HCT116 (cell line): Measurements from ENCODE around the gene ATXN7L2. TPM values are rescaled to one million over a fixed set of nuclear protein-coding genes. Genes with fewer than 3 reads are reported as not detected.

Experiments used
- ATAC-seq: fragments of 200-7000 bp; cut with Tn5 transposase; 2 replicates; pipeline ENCODE4 v1.9.1; 2020; ENCODE audit warnings: mild to moderate bottlenecking, moderate library complexity
- BruUV-seq: library from RNA; stranded (reverse); fragments of 400-500 nt; replicated peaks from 2 replicates; lab custom pipeline; 2021; lab: Mats Ljungman, UMichigan
- CTCF ChIA-PET: fragments of 300-600 bp; sonication (Branson Sonifier 250); formaldehyde crosslinking; loops from one replicate; lab custom pipeline; 2021; ENCODE audit warnings: antibody characterized with exemption; lab: Charles Lee
- POLR2A ChIA-PET: fragments of 300-600, 350-600 bp; sonication (Branson Sonifier 250); formaldehyde crosslinking; loops from one replicate; lab custom pipeline; 2021; ENCODE audit warnings: antibody characterized with exemption; lab: Charles Lee
- RAD21 ChIA-PET, 2 experiments: fragments of 300-600 bp; sonication (Branson Sonifier 250); formaldehyde crosslinking; loops; one replicate each; lab custom pipeline; 2023; ENCODE audit warnings: low total read pairs in 2 of 2; ENCODE audit not compliant: uncharacterized antibody in 2 of 2, unreplicated experiment in 2 of 2, low non-redundant PET in 1 of 2; lab: Charles Lee
- DNase-seq: peaks from one replicate; pipeline ENCODE4 v3.0.0-alpha.2; 2010; ENCODE audit warnings: low read depth, low spot score
- H2AFZ ChIP-seq: fragments of 200-600 bp; shearing (Covaris generic), sonication (generic); 2 replicates; pipeline ENCODE4 v1.6.1; 2017; ENCODE audit warnings: low read depth, mixed run types, mixed read lengths, antibody characterized with exemption, low read length; ENCODE audit not compliant: poor library complexity, severe bottlenecking
- H3K27ac ChIP-seq: 2 replicates; pipeline ENCODE4 v1.5.1; 2012; ENCODE audit warnings: low read depth, low read length
- H3K27me3 ChIP-seq: fragments of 200-600 bp; sonication (generic); 2 replicates; pipeline ENCODE4 v1.6.1; 2016; ENCODE audit warnings: mixed run types, low read length, mixed read lengths; ENCODE audit not compliant: insufficient read depth
- H3K36me3 ChIP-seq, 2 experiments: fragments of 200-500 bp in 1 of 2; fragments of 200-600 bp in 1 of 2; sonication (Bioruptor generic) in 1 of 2; sonication (generic) in 1 of 2; 2 replicates each; pipeline versions ENCODE4 v1.5.1 to v1.6.1; 2014 to 2016; ENCODE audit warnings: low read length in 2 of 2, inconsistent platforms in 1 of 2, mixed read lengths in 1 of 2, mixed run types in 1 of 2; ENCODE audit not compliant: insufficient read depth in 2 of 2, control insufficient read depth in 1 of 2
- H3K4me1 ChIP-seq, 2 experiments: fragments of 200-600 bp in 1 of 2; sonication (generic) in 1 of 2; 2 replicates each; pipeline versions ENCODE4 v1.5.1 to v1.6.1; 2012 to 2017; ENCODE audit warnings: low read length in 2 of 2, inconsistent platforms in 1 of 2, mild to moderate bottlenecking in 1 of 2, mixed read lengths in 1 of 2, mixed run types in 1 of 2, moderate library complexity in 1 of 2; ENCODE audit not compliant: insufficient read depth in 2 of 2, control insufficient read depth in 1 of 2
- H3K4me2 ChIP-seq: fragments of 200-600 bp; sonication (generic); 2 replicates; pipeline ENCODE4 v1.6.1; 2017; ENCODE audit warnings: mixed run types, low read length, mixed read lengths
- H3K4me3 ChIP-seq, 2 experiments: fragments of 200-600 bp in 1 of 2; sonication (generic) in 1 of 2; replicated peaks in 1 of 2; 2 replicates each; pipeline ENCODE4 v1.5.1; 2011 to 2016; ENCODE audit warnings: low read length in 2 of 2, control low read depth in 1 of 2, low read depth in 1 of 2, mild to moderate bottlenecking in 1 of 2, mixed read lengths in 1 of 2, mixed run types in 1 of 2
- H3K79me2 ChIP-seq: fragments of 200-600 bp; sonication (generic); 2 replicates; pipeline ENCODE4 v1.6.1; 2017; ENCODE audit warnings: mild to moderate bottlenecking, mixed run types, low read length, moderate library complexity, mixed read lengths; ENCODE audit not compliant: insufficient read depth
- H3K9ac ChIP-seq: fragments of 200-600 bp; sonication (generic); 2 replicates; pipeline ENCODE4 v1.6.1; 2016; ENCODE audit warnings: low read length, mixed read lengths
- H3K9me2 ChIP-seq: fragments of 200-600 bp; sonication (generic), shearing (Covaris generic); 2 replicates; pipeline ENCODE4 v1.6.1; 2017; ENCODE audit warnings: mixed run types, mild to moderate bottlenecking, moderate library complexity; ENCODE audit not compliant: insufficient read depth
- H3K9me3 ChIP-seq, 2 experiments: fragments of 200-500 bp in 1 of 2; fragments of 200-600 bp in 1 of 2; sonication (Bioruptor generic) in 1 of 2; sonication (generic) in 1 of 2; 2 replicates each; pipeline ENCODE4 v1.6.1; 2014 to 2017; ENCODE audit warnings: low read length in 2 of 2, mixed read lengths in 2 of 2, inconsistent platforms in 1 of 2, low read depth in 1 of 2, mild to moderate bottlenecking in 1 of 2, mixed run types in 1 of 2, moderate library complexity in 1 of 2; ENCODE audit not compliant: control insufficient read depth in 1 of 2, insufficient read depth in 1 of 2
- H4K20me1 ChIP-seq: fragments of 200-600 bp; sonication (generic), shearing (Covaris generic); 2 replicates; pipeline ENCODE4 v1.6.1; 2017; ENCODE audit warnings: mixed run types, mild to moderate bottlenecking, moderate library complexity; ENCODE audit not compliant: insufficient read depth
- CTCF ChIP-seq, 3 experiments: fragments of 200-600 bp in 1 of 3; sonication (generic) in 1 of 3; IDR thresholded peaks in 2 of 3; conservative IDR thresholded peaks in 1 of 3; 2 replicates each; pipeline ENCODE4 v1.5.1; 2012 to 2017; ENCODE audit warnings: low read depth in 2 of 3, low read length in 2 of 3, antibody characterized with exemption in 1 of 3, borderline replicate concordance in 1 of 3, control low read depth in 1 of 3, mild to moderate bottlenecking in 1 of 3, mixed read lengths in 1 of 3, mixed run types in 1 of 3, moderate library complexity in 1 of 3; ENCODE audit not compliant: insufficient read depth in 1 of 3
- FOSL1 ChIP-seq: IDR thresholded peaks from 2 replicates; pipeline ENCODE4 v1.6.1; 2012; ENCODE audit warnings: low read depth
- RAD21 ChIP-seq: IDR thresholded peaks from 2 replicates; pipeline ENCODE4 v1.6.1; 2012; ENCODE audit warnings: low read depth, mild to moderate bottlenecking
- SIN3A ChIP-seq: IDR thresholded peaks from 2 replicates; pipeline ENCODE4 v1.6.1; 2012; ENCODE audit warnings: low read depth
- intact Hi-C: fragments of 100-400 bp; cut with micrococcal nuclease; formaldehyde crosslinking; loops from 2 replicates; pipeline ENCODE4 v1.10.0; 2022
- total RNA-seq: library from RNA; stranded (reverse); gene quantifications from one replicate; pipeline ENCODE4 v1.2.1, GENCODE V29; 2021; ENCODE audit not compliant: unreplicated experiment

The ATXN7L2 gene
- total RNA-seq, 1 experiment from 2014 or later, result 7.2 TPM

GRCh38 chr1:109532365-109533136 lies 48.8 kb downstream of the ATXN7L2 start:
- DNase-seq, result peak; percentile 47
- Histone ChIP-seq H3K9me2 (no peaks in the 10 kb centered on the region), H3K27me3 (no peaks in the 10 kb centered on the region; the same call in 1 of the 2 replicates), H3K79me2 (no peaks in the 10 kb centered on the region), H3K27ac (peak overlapping the region; percentile 21; the same call in 1 of the 2 replicates), H3K4me3 (no peak overlapping the region), H3K4me1 (peaks cover 4 to 14% of the 10 kb centered on the region in 2 experiments; a peak in 3 of 4 replicates), H3K9ac (no peak overlapping the region), H3K36me3 (no peaks in the 10 kb centered on the region), H4K20me1 (no peaks in the 10 kb centered on the region), H3K4me2 (peak overlapping the region; percentile 49), H3K9me3 (no peaks in the 10 kb centered on the region), H2AFZ (peak overlapping the region; percentile 95)
- TF ChIP-seq SIN3A (no peak), RAD21 (peak; percentile 91), FOSL1 (no peak), CTCF (IDR thresholded peaks at IDR 0.05 in 2 of 3, conservative IDR thresholded peaks at IDR 0.05 in 1 of 3; ENCODE audit: borderline replicate concordance in 1 of 3, insufficient read depth in 1 of 3, low read depth in 2 of 3, low read length in 2 of 3) (peak; percentile 85 to 97 (median 93))
- intact Hi-C loops, result loop anchor here (1.0 to 10.0 kb wide), 7 partner anchors 38 to 328 kb away; partner anchors contain the start of genes CYB561D1, PSMA5 and SORT1
- RAD21 ChIA-PET, result interaction anchor here (0.9 to 2.1 kb wide), 6 partner anchors 14 to 42 kb away, joined by 3 to 17 read pairs (median 5); partner anchors contain the start of gene CYB561D1 (in 1 of the 2)
- BruUV-seq, result no TSS peak
- POLR2A ChIA-PET, result interaction anchor here (1.0 to 1.6 kb wide), 3 partner anchors 16 to 39 kb away, joined by 3 to 6 read pairs (median 4); partner anchors contain the start of genes CYB561D1 and GNAI3
- peak; percentile 92 for ATAC-seq
- CTCF ChIA-PET, result interaction anchor here (0.6 to 6.4 kb wide), 32 partner anchors 10 to 490 kb away, joined by 3 to 146 read pairs (median 5); partner anchors contain the start of genes AHCYL1, AMIGO1, CELSR2 and CYB561D1
